Small intestine (tissue), 7 donors: ENCODE results near the gene TOP3A. TPM values are rescaled to one million over a fixed set of nuclear protein-coding genes. Genes with fewer than 3 reads are reported as not detected.

ENCODE experiments used
- DNase-seq, 2 donors: peaks; one replicate each; pipeline versions ENCODE4 v3.0.0 to v3.0.0-alpha.2; 2013
- FAIRE-seq: peaks from 2 replicates; lab custom pipeline; 2012; peaks lifted over from hg19 to GRCh38; lab: Jason Lieb, UNC
- H3K27ac ChIP-seq, 3 donors: one replicate each; pipeline ENCODE4 v1.5.1; 2013; ENCODE audit warnings: low read length in 2 of 3, mild to moderate bottlenecking in 2 of 3, control low read depth in 1 of 3, inconsistent platforms in 1 of 3, low read depth in 1 of 3, moderate library complexity in 1 of 3
- H3K27me3 ChIP-seq, 3 donors: one replicate each; pipeline ENCODE4 v1.6.1; 2013; ENCODE audit warnings: low read length in 3 of 3, inconsistent platforms in 1 of 3; ENCODE audit not compliant: control insufficient read depth in 3 of 3, insufficient read depth in 3 of 3
- H3K36me3 ChIP-seq, 3 donors: one replicate each; pipeline ENCODE4 v1.6.1; 2013; ENCODE audit warnings: low read length in 3 of 3, inconsistent platforms in 1 of 3, low read depth in 1 of 3, mild to moderate bottlenecking in 1 of 3, moderate library complexity in 1 of 3; ENCODE audit not compliant: control insufficient read depth in 3 of 3, insufficient read depth in 2 of 3
- H3K4me1 ChIP-seq, 3 donors: one replicate each; pipeline ENCODE4 v1.6.1; 2013; ENCODE audit warnings: low read length in 2 of 3, inconsistent platforms in 1 of 3, low read depth in 1 of 3, mild to moderate bottlenecking in 1 of 3, moderate library complexity in 1 of 3; ENCODE audit not compliant: control insufficient read depth in 3 of 3, insufficient read depth in 2 of 3
- H3K4me3 ChIP-seq, 3 donors: one replicate each; pipeline ENCODE4 v1.5.1; 2013; ENCODE audit warnings: low read length in 3 of 3, control low read depth in 1 of 3, inconsistent platforms in 1 of 3, low read depth in 1 of 3, mild to moderate bottlenecking in 1 of 3, moderate library complexity in 1 of 3
- H3K9me3 ChIP-seq, 2 donors: one replicate each; pipeline ENCODE4 v1.6.1; 2013; ENCODE audit warnings: low read depth in 1 of 2, low read length in 1 of 2; ENCODE audit not compliant: control insufficient read depth in 2 of 2, insufficient read depth in 1 of 2
- WGBS, 3 donors: extraction: QIAGEN DNeasy Blood & Tissue Kit; methylation state at CpG; one replicate each; pipeline ENCODE4 v1.1.7; 2013; 5-methylcytosine and 5-hydroxymethylcytosine counted together
- polyA plus RNA-seq, 4 donors: library from polyadenylated mRNA; stranded (reverse) in 3 of 4; unstranded in 1 of 4; fragments of 200-250 nt in 3 of 4; fragments of 120-200 nt in 1 of 4; gene quantifications; one replicate each; pipeline versions ENCODE4 v1.2.1 to v1.2.3, GENCODE V29; 2013
- donor health status: healthy with polysubstance abuse.
- donor health status: control.
- donor health status: control.
- donor health status: Bipolar disorder and iron deficiency.
- donor health status: healthy.

The TOP3A gene
- polyA plus RNA-seq, 4 donors: 8.1 to 23.8 (median 15.5) TPM

GRCh38 chr17:18257268-18257981, 57.4 kb downstream of the TOP3A start:
- Histone ChIP-seq H3K27ac (peak overlapping the region; percentile 90 to 99 (median 95)), H3K9me3 (no peaks in the 10 kb centered on the region), H3K4me1 (peaks cover 7 to 35% (median 15%) of the 10 kb centered on the region in 3 donors), H3K36me3 (peaks cover 14 to 55% (median 15%) of the 10 kb centered on the region in 3 donors), H3K27me3 (no peaks in the 10 kb centered on the region), H3K4me3 (peak overlapping the region; percentile 88 to 96 (median 94))
- WGBS, 3 donors: 13 to 22% (median 18%) methylated on average over 15 to 18 of the region's 18 CpGs
- FAIRE-seq (no peak), DNase-seq (peak; percentile 24 to 74)

GRCh38 chr17:18256776-18257175, 58.0 kb downstream of the TOP3A start:
- peak overlapping the region in 1 of 3 donors; percentile 95 for H3K27ac ChIP-seq
- 78 to 86% (median 85%) methylated on average over 7 of the region's 7 CpGs for WGBS, 3 donors
- FAIRE-seq (no peak), DNase-seq (no peak)
- H3K4me1 ChIP-seq: peaks cover 7 to 28% (median 14%) of the 10 kb centered on the region in 3 donors
- peak overlapping the region in 2 of 3 donors; percentile 94 to 96 for H3K4me3 ChIP-seq
- H3K36me3 ChIP-seq: peaks cover 15 to 57% (median 17%) of the 10 kb centered on the region in 3 donors
- H3K27me3 ChIP-seq: no peaks in the 10 kb centered on the region
- H3K9me3 ChIP-seq: no peaks in the 10 kb centered on the region

GRCh38 chr17:18256351-18256750, 58.4 kb downstream of the TOP3A start:
- H3K27me3 ChIP-seq: no peaks in the 10 kb centered on the region
- 84 to 94% (median 89%) methylated on average over 11 of the region's 11 CpGs for WGBS, 3 donors
- H3K4me1 ChIP-seq: peaks cover 3 to 24% (median 10%) of the 10 kb centered on the region in 3 donors
- no peak for FAIRE-seq
- no peak overlapping the region for H3K4me3 ChIP-seq
- peaks cover 15 to 61% (median 19%) of the 10 kb centered on the region in 3 donors for H3K36me3 ChIP-seq
- DNase-seq: no peak
- no peak overlapping the region for H3K27ac ChIP-seq
- no peaks in the 10 kb centered on the region for H3K9me3 ChIP-seq

GRCh38 chr17:18254888-18255649, 59.7 kb downstream of the TOP3A start:
- no peaks in the 10 kb centered on the region for H3K9me3 ChIP-seq
- H3K36me3 ChIP-seq: peaks cover 15 to 74% (median 20%) of the 10 kb centered on the region in 3 donors
- no peak for DNase-seq
- no peaks in the 10 kb centered on the region for H3K27me3 ChIP-seq
- peaks cover 3 to 22% (median 10%) of the 10 kb centered on the region in 3 donors for H3K4me1 ChIP-seq
- H3K4me3 ChIP-seq: no peak overlapping the region
- no peak for FAIRE-seq
- 93 to 97% (median 94%) methylated on average over 8 of the region's 8 CpGs for WGBS, 3 donors
- no peak overlapping the region for H3K27ac ChIP-seq

GRCh38 chr17:18253947-18254821, 60.6 kb downstream of the TOP3A start:
- no peak for DNase-seq
- no peak overlapping the region for H3K27ac ChIP-seq
- no peak overlapping the region for H3K4me3 ChIP-seq
- peaks cover 3 to 18% (median 7%) of the 10 kb centered on the region in 3 donors for H3K4me1 ChIP-seq
- H3K27me3 ChIP-seq: no peaks in the 10 kb centered on the region
- FAIRE-seq: no peak
- 93 to 95% (median 93%) methylated on average over 25 to 27 of the region's 27 CpGs for WGBS, 3 donors
- H3K9me3 ChIP-seq: no peaks in the 10 kb centered on the region
- peaks cover 15 to 77% (median 20%) of the 10 kb centered on the region in 3 donors for H3K36me3 ChIP-seq

GRCh38 chr17:18253187-18253884, 61.5 kb downstream of the TOP3A start:
- Histone ChIP-seq H3K27ac (no peak overlapping the region), H3K4me1 (peaks cover 3 to 13% (median 7%) of the 10 kb centered on the region in 3 donors), H3K9me3 (no peaks in the 10 kb centered on the region), H3K4me3 (no peak overlapping the region), H3K36me3 (peaks cover 15 to 86% (median 20%) of the 10 kb centered on the region in 3 donors), H3K27me3 (no peaks in the 10 kb centered on the region)
- no peak for FAIRE-seq
- WGBS, 3 donors: 81 to 91% (median 87%) methylated on average over 16 of the region's 16 CpGs
- DNase-seq: no peak

GRCh38 chr17:18252160-18252559, 62.6 kb downstream of the TOP3A start:
- no peak overlapping the region for H3K4me3 ChIP-seq
- H3K4me1 ChIP-seq: peaks cover under 1 to 6% (median 3%) of the 10 kb centered on the region in 3 donors
- WGBS, 3 donors: 74 to 88% (median 86%) methylated on average over 5 of the region's 5 CpGs
- H3K27ac ChIP-seq: no peak overlapping the region
- H3K9me3 ChIP-seq: no peaks in the 10 kb centered on the region
- H3K36me3 ChIP-seq: peaks cover 15 to 95% (median 20%) of the 10 kb centered on the region in 3 donors
- no peaks in the 10 kb centered on the region for H3K27me3 ChIP-seq
- no peak for FAIRE-seq
- DNase-seq: no peak
